Non-pigmented ciliary epithelial cell (primary cell): ENCODE measurements around the gene NOL6.
A peak's percentile ranks its signal among the peaks of the same experiment; 100 is the strongest.

Source experiments
- DNase-seq: peaks from one replicate; pipeline ENCODE4 v3.0.0-alpha.2; 2010; ENCODE audit warnings: low read depth

The NOL6 gene

GRCh38 chr9:33453999-33454660, 19.6 kb downstream of the NOL6 start:
- DNase-seq = no peak

- no peak for DNase-seq
Measured at GRCh38 chr9:33453286-33453860, 20.4 kb downstream of the NOL6 start.

GRCh38 chr9:33452828-33453271, 20.9 kb downstream of the NOL6 start:
- peak; percentile 42 for DNase-seq

- DNase-seq = no peak
Measured at GRCh38 chr9:33450621-33451146, 23.0 kb downstream of the NOL6 start.

GRCh38 chr9:33449715-33450114, 24.0 kb downstream of the NOL6 start:
- no peak for DNase-seq

GRCh38 chr9:33447799-33448553, 25.7 kb downstream of the NOL6 start:
- DNase-seq = no peak

GRCh38 chr9:33446946-33447798, 26.6 kb downstream of the NOL6 start, which contains the start of gene AQP3:
TSS of gene AQP3 (minus strand) at chr9:33447593. CDS start at chr9:33447530, 63 bp downstream.
- no peak for DNase-seq

GRCh38 chr9:33446240-33446945, 27.3 kb downstream of the NOL6 start:
- DNase-seq = no peak

GRCh38 chr9:33445389-33446239, 28.1 kb downstream of the NOL6 start:
- DNase-seq = no peak

- DNase-seq = no peak
Measured at GRCh38 chr9:33443464-33444154, 30.1 kb downstream of the NOL6 start.

- no peak for DNase-seq
Measured at GRCh38 chr9:33443047-33443446, 30.7 kb downstream of the NOL6 start.

- no peak for DNase-seq
Measured at GRCh38 chr9:33442125-33442524, 31.6 kb downstream of the NOL6 start.

GRCh38 chr9:33440609-33441008, 33.1 kb downstream of the NOL6 start:
- no peak for DNase-seq

GRCh38 chr9:33440204-33440603, 33.5 kb downstream of the NOL6 start:
- DNase-seq = no peak

- DNase-seq = no peak
Measured at GRCh38 chr9:33439731-33440130, 34.0 kb downstream of the NOL6 start.

- no peak for DNase-seq
Measured at GRCh38 chr9:33438926-33439680, 34.6 kb downstream of the NOL6 start.

GRCh38 chr9:33437898-33438297, 35.8 kb downstream of the NOL6 start:
- DNase-seq = no peak

- DNase-seq = no peak
Measured at GRCh38 chr9:33437205-33437604, 36.5 kb downstream of the NOL6 start.

- DNase-seq = no peak
Measured at GRCh38 chr9:33436445-33436844, 37.3 kb downstream of the NOL6 start.
